ENCODE measurements around the gene CNGB1.
"Not testable (repeated sequence)": the region's sequence is repeated elsewhere in the genome, so short reads cannot be mapped to it uniquely, and the experiment has no call there.

CNGB1 gene

GRCh38 chr16:57924514-57924913 lies 46.4 kb downstream of the CNGB1 start:
- peak; percentile 59 for DNase-seq

GRCh38 chr16:57923841-57924240 lies 47.1 kb downstream of the CNGB1 start:
- no peak for DNase-seq

GRCh38 chr16:57923418-57923817 lies 47.5 kb downstream of the CNGB1 start:
- no peak for DNase-seq

DNA sequence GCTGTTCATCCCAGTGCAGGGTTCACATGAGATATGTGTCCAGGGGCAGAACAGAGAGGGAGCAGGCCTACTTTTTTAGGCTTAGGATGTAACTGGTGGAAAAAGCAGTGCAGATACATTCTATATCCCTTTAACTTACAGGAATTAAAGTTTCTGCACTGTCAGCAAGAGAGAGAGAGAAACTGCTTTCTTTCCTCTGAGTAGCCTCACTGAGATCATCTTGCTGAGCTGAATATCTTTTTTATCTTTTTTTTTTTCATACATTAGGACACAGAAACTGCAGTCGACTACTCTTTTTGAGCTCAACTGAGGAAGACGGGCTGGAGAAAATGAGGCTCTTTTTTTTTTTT lies 50.1 kb downstream of the CNGB1 start:
- DNase-seq = no peak

DNA sequence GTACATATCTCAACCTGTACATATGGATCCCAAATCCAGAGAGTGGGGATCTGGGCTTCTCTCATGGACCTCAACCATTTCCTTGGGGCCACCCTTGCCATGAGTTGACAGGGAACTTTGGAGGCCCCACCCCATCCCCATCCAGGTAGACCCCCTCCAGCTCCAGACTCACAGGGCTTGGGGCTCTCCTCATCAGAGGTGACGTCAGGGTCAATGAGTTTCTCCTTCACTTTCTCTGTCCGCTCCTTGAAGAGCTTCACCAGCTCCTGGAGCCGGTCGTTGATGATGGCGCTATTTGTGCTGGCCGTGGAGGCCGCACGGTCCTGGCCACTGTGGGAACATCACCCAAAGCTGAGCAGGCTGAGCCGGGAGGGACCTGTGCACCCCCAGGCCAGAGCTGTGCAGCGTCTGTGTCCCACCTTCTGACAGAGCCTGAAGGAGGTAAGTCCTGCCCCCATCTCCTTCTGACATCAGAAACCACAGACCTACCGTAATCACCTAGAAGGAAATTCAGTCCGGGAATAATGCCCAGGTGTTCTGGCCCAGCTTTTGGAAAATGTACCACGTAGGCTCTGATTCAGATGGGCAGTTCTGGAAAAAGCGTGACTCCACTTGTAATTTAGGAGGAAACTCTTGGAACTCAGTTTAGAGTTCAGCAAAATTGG lies 50.6 kb downstream of the CNGB1 start:
- DNase-seq = no peak

GRCh38 chr16:57918994-57919393 lies 51.9 kb downstream of the CNGB1 start:
- DNase-seq = no peak

GRCh38 chr16:57918444-57918843 lies 52.5 kb downstream of the CNGB1 start:
- no peak for DNase-seq

GRCh38 chr16:57917929-57918328 lies 53.0 kb downstream of the CNGB1 start:
- not testable (repeated sequence) for DNase-seq

GRCh38 chr16:57917489-57917888 lies 53.4 kb downstream of the CNGB1 start:
- DNase-seq = not testable (repeated sequence)

GRCh38 chr16:57916735-57917438 lies 54.0 kb downstream of the CNGB1 start:
- DNase-seq = no peak

GRCh38 chr16:57915811-57916488 lies 55.0 kb downstream of the CNGB1 start:
- DNase-seq = peak; percentile 13

DNA sequence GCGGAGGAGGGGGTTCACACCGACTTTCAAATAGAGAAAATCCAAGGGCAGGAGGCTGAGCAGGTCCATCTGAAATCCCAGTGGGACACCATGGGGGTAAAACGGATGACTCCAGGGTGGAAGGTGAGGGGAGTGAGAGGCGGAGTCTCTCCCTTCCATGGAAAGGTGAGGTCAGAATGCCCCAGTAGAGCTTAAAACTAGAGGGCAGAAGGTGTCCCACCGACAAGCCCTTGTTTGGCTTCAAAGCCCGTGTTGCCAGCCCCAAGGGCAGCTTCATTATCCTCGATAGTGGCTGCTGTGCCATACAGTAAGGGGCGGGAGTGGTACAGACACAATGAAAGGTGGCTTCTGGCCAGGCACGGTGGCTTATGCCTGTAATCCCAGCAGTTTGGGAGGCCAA lies 55.7 kb downstream of the CNGB1 start:
- DNase-seq = no peak

- DNase-seq = no peak
Measured at GRCh38 chr16:57914244-57915173, 56.4 kb downstream of the CNGB1 start.

DNA sequence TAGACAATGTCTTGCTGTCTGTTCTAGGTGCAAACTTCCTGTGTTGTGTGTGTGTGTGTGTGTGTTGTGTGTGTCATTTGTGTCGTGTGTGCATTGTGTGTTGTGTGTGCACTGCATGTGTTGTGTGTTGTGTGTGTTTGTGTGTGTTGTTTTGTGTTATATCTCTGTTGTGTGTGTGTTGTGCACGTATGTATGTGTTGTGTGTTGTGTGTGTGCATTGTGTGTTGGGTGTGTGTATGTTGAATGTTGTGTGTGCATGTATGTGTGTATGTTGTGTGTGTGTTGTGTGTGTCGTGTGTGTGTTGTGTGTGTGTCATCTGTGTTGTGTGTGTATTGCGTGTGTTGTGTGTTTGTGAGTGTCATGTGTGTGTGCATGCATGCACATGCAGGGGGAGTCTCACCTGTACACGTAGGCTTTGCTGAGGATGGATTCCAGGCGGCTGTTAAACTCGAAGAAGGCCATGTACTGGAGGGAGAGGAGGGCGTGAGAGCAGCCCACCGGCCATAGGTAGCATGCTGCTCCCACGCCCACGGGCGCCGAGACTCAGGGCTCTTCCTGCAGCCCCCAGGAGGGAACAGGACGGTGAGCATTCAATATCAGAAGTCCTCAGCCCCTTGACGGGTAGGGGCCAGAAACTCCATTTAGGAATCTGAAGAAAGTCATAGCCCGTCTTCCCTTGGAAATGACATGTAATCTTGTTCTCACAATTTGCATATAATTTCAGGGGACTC lies 58.2 kb downstream of the CNGB1 start:
- no peak for DNase-seq

DNA sequence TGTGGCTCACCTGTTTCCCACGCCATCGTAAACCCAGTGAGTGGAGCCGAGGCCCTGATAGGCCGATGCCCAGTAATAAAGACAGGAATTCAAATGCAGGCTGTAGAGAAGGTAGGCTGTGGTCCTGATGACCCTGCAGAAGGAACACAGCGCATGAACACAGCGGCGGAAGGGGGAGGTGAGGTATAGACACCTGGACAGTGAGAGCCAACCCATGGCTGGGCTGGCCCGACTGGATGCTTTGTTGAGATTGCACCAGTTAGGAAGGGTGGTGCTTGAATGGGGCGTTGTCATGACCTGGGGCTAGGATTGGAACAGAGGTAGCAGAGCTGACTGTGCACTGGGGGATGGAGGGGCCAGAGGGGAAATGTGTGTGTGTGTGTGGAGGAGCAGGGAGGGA lies 59.2 kb downstream of the CNGB1 start:
- no peak for DNase-seq

DNA sequence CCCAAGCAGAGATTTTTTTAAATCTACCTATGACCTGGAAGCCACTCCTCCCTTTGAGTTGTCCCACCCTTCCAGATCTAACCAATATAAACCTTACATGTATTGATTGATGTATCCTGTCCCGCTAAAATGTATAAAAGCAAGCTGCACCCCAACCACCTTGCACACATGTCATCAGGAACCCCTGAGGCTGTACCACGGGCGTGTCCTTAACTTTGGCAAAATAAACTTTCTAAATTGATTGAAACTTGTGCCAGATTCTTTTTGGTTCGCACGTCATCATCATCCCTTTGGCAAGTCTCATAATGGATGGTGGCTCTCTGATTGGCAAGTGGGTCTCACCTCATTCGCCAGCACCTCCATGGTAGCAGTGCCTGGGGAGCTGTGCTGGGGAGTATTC lies 60.2 kb downstream of the CNGB1 start:
- no peak for DNase-seq

GRCh38 chr16:57908409-57908987 lies 62.4 kb downstream of the CNGB1 start:
- no peak for DNase-seq

DNA sequence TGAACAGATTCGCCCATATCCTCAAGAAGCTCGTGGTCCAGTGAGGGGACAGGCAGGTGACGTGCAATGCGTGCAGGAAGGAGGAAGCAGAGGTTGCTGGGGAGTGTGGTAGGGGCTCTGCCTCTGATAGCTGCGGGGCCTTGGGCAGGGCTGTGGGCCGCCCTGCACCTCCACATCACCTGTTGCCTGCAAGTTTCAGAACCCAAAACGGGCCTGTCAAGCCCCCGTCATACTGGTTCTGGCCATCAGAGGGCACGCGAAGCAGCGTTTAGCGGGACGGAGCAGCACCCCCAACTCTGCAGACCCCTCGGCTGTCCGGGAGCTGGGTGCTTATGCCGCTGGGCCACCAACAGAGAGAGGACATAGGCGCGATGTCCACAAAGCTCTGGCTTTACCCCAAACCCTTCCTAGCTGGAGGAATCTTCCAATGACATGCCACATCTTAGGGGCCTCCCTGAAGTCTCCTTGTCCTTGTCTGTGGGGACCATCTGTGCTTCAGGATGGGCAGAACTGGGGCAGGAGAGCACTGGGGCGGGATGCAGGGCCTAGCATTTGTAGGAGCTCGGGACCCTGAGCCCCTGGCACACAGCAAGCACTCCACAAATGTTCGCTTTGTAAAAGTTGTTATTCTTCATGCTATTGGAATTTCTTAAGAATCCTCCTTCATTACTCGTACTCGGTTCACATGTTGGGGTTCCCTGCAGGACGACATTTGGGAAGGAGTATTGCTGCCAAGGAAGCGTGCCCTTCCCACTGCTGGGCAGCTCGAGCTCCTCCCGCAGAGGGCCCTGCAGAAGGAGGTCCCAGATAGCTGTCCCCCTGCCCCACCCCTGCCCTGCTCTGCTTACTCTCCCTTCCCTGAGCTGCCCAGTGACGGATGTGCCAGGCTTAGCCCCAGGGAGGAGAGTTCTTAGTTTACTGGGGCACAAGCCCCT lies 64.3 kb downstream of the CNGB1 start:
- DNase-seq = peak; percentile 28

GRCh38 chr16:57904101-57904500 lies 66.8 kb downstream of the CNGB1 start:
- DNase-seq = no peak

- no peak for DNase-seq
Measured at GRCh38 chr16:57903656-57904055, 67.3 kb downstream of the CNGB1 start.

Data from hematopoietic multipotent progenitor cell treated with erythropoietin and hydrocortisone succinate and interleukin-3 and kit ligand, for 4 days (in vitro differentiated cells).